ENCODE results near the gene STING1. TPM values are rescaled to one million over a fixed set of nuclear protein-coding genes. Genes with fewer than 3 reads are reported as not detected.

The STING1 gene
- total and polyA plus RNA-seq, 4 experiments from 2014 or later, result 124 to 176 (median 143) TPM

GRCh38 chr5:139439013-139439903, 43.3 kb downstream of the STING1 start, which contains the start of gene DNAJC18:
TSS of gene DNAJC18 (minus strand) at chr5:139439525. CDS start at chr5:139439445, 80 bp downstream.
- Mint-ChIP-seq H3K4me1 (peaks cover 32 to 63% (median 41%) of the 10 kb centered on the region in 4 donors), H3K27ac (peak within 1 kb of the TSS; percentile 93 to 100 (median 100)), H3K27me3 (no peaks in the 10 kb centered on the region), H3K9me3 (no peaks in the 10 kb centered on the region), H3K36me3 (peaks cover 4 to 10% of the 10 kb centered on the region in 2 donors), H3K4me3 (peak within 1 kb of the TSS; percentile 96 to 99 (median 98))
- H3K27me3 ChIP-seq (ENCODE audit: insufficient read depth, low read length), result no peaks in the 10 kb centered on the region
- CTCF ChIA-PET (ENCODE audit: partially characterized antibody), result interaction anchor here (1.2 to 3.5 kb wide), 8 partner anchors 9 to 327 kb away, joined by 3 to 35 read pairs (median 4); partner anchors contain the start of gene ECSCR
- intact Hi-C loops (cut with micrococcal nuclease), result loop anchor here (1.0 kb wide), 5 partner anchors 19 to 122 kb away; partner anchors contain the start of genes SPATA24, STING1 and UBE2D2
- H3K4me1 ChIP-seq (ENCODE audit: insufficient read depth, low read length), result peaks cover 31% of the 10 kb centered on the region
- peak within 1 kb of the TSS; percentile 83 to 91 for H3K4me3 ChIP-seq (ENCODE audit: low read length in 2 of 2)
- H3K27ac ChIP-seq (ENCODE audit: low read depth, low read length), result peak within 1 kb of the TSS; percentile 99
- no peaks in the 10 kb centered on the region for H3K36me3 ChIP-seq (ENCODE audit: insufficient read depth, low read length)
- DNase-seq, result peak; percentile 84 to 90 (median 86)
- POLR2A ChIA-PET (ENCODE audit: partially characterized antibody), result interaction anchor here (0.8 to 11.9 kb wide), 21 partner anchors 9 to 197 kb away, joined by 3 to 171 read pairs (median 6); partner anchors contain the start of genes ECSCR, MATR3, PAIP2 and SMIM33
- no peaks in the 10 kb centered on the region for H3K9me3 ChIP-seq (ENCODE audit: control insufficient read depth in 1 of 2, low read length in 2 of 2)

GRCh38 chr5:139438707-139439012, 43.9 kb downstream of the STING1 start:
- POLR2A ChIA-PET (ENCODE audit: partially characterized antibody), result interaction anchor here (0.8 to 11.9 kb wide), 17 partner anchors 8 to 198 kb away, joined by 3 to 171 read pairs (median 6); partner anchors contain the start of genes ECSCR, MATR3, PAIP2 and SMIM33

GRCh38 chr5:139435676-139436075, 46.9 kb downstream of the STING1 start:
- Histone ChIP-seq H3K4me1 (ENCODE audit: insufficient read depth, low read length) (peaks cover 14% of the 10 kb centered on the region), H3K27ac (ENCODE audit: low read depth, low read length) (no peak overlapping the region), H3K4me3 (ENCODE audit: low read length in 2 of 2) (no peak overlapping the region), H3K27me3 (ENCODE audit: insufficient read depth, low read length) (no peaks in the 10 kb centered on the region), H3K9me3 (ENCODE audit: control insufficient read depth in 1 of 2, low read length in 2 of 2) (no peaks in the 10 kb centered on the region), H3K36me3 (ENCODE audit: insufficient read depth, low read length) (no peaks in the 10 kb centered on the region)
- DNase-seq, result no peak
- Mint-ChIP-seq H3K4me3 (peak overlapping the region in 1 of 8 donors; percentile 59), H3K27me3 (no peaks in the 10 kb centered on the region), H3K27ac (no peak overlapping the region), H3K36me3 (peaks cover 4 to 10% of the 10 kb centered on the region in 2 donors), H3K4me1 (peaks cover 16 to 32% (median 24%) of the 10 kb centered on the region in 4 donors), H3K9me3 (no peaks in the 10 kb centered on the region)
- ChIA-PET POLR2A (ENCODE audit: partially characterized antibody) (interaction anchor here (1.2 to 5.2 kb wide), 2 partner anchors 10 to 46 kb away, joined by 5 to 111 read pairs; partner anchors contain the start of gene STING1), CTCF (ENCODE audit: partially characterized antibody) (interaction anchor here (0.7 to 2.5 kb wide), 3 partner anchors 13 to 171 kb away, joined by 3 to 13 read pairs (median 3); no protein-coding TSS in a partner anchor)
- intact Hi-C loops (cut with micrococcal nuclease), result no loop called here

More at GRCh38 chr5:139438707-139439012, 43.9 kb downstream of the STING1 start:
- Mint-ChIP-seq H3K4me3 (peak overlapping the region; percentile 96 to 99 (median 98)), H3K9me3 (no peaks in the 10 kb centered on the region), H3K4me1 (peaks cover 27 to 57% (median 35%) of the 10 kb centered on the region in 4 donors), H3K27ac (peak overlapping the region; percentile 93 to 100 (median 100)), H3K27me3 (no peaks in the 10 kb centered on the region), H3K36me3 (peaks cover 4 to 10% of the 10 kb centered on the region in 2 donors)
- Histone ChIP-seq H3K27me3 (ENCODE audit: insufficient read depth, low read length) (no peaks in the 10 kb centered on the region), H3K4me3 (ENCODE audit: low read length in 2 of 2) (peak overlapping the region in 1 of 2 donors; percentile 91), H3K27ac (ENCODE audit: low read depth, low read length) (peak overlapping the region; percentile 99), H3K36me3 (ENCODE audit: insufficient read depth, low read length) (no peaks in the 10 kb centered on the region), H3K9me3 (ENCODE audit: control insufficient read depth in 1 of 2, low read length in 2 of 2) (no peaks in the 10 kb centered on the region), H3K4me1 (ENCODE audit: insufficient read depth, low read length) (peaks cover 25% of the 10 kb centered on the region)
- intact Hi-C loops (cut with micrococcal nuclease), result loop anchor here (1.0 kb wide), 5 partner anchors 20 to 123 kb away; partner anchors contain the start of genes SPATA24, STING1 and UBE2D2
- DNase-seq, result peak in 1 of 5 donors; percentile 47
- CTCF ChIA-PET (ENCODE audit: partially characterized antibody), result interaction anchor here (1.3 to 3.5 kb wide), 5 partner anchors 9 to 79 kb away, joined by 3 to 35 read pairs (median 7); partner anchors contain the start of gene ECSCR

- Mint-ChIP-seq H3K9me3 (no peaks in the 10 kb centered on the region), H3K4me3 (no peak overlapping the region), H3K27me3 (no peaks in the 10 kb centered on the region), H3K4me1 (peaks cover 6 to 9% (median 8%) of the 10 kb centered on the region in 4 donors), H3K27ac (no peak overlapping the region), H3K36me3 (peaks cover 2 to 9% of the 10 kb centered on the region in 2 donors)
- peaks cover 9% of the 10 kb centered on the region for H3K4me1 ChIP-seq (ENCODE audit: insufficient read depth, low read length)
- no peaks in the 10 kb centered on the region for H3K27me3 ChIP-seq (ENCODE audit: insufficient read depth, low read length)
- ChIA-PET CTCF (ENCODE audit: partially characterized antibody) (interaction anchor here (2.7 kb wide), 1 partner anchor 9 kb away, joined by 18 read pairs; no protein-coding TSS in a partner anchor), POLR2A (ENCODE audit: partially characterized antibody) (interaction anchor here (2.3 kb wide), 1 partner anchor 8 kb away, joined by 25 read pairs; the partner anchor contains the start of gene DNAJC18)
- H3K9me3 ChIP-seq (ENCODE audit: control insufficient read depth in 1 of 2, low read length in 2 of 2), result no peaks in the 10 kb centered on the region
- intact Hi-C loops (cut with micrococcal nuclease), result no loop called here
- H3K36me3 ChIP-seq (ENCODE audit: insufficient read depth, low read length), result no peaks in the 10 kb centered on the region
- no peak overlapping the region for H3K27ac ChIP-seq (ENCODE audit: low read depth, low read length)
- H3K4me3 ChIP-seq (ENCODE audit: low read length in 2 of 2), result no peak overlapping the region
- no peak for DNase-seq
Observed at GRCh38 chr5:139431706-139432105, 50.9 kb downstream of the STING1 start.

- CTCF ChIA-PET (ENCODE audit: partially characterized antibody), result interaction anchor here (0.7 to 3.7 kb wide), 6 partner anchors 8 to 129 kb away, joined by 3 to 41 read pairs (median 4); partner anchors contain the start of gene DNAJC18
- no peak overlapping the region for H3K27ac ChIP-seq (ENCODE audit: low read depth, low read length)
- peaks cover 5 to 12% of the 10 kb centered on the region in 2 donors for H3K36me3 Mint-ChIP-seq
- peaks cover 6 to 9% (median 8%) of the 10 kb centered on the region in 4 donors for H3K4me1 Mint-ChIP-seq
- H3K4me3 ChIP-seq (ENCODE audit: low read length in 2 of 2), result no peak overlapping the region
- H3K4me1 ChIP-seq (ENCODE audit: insufficient read depth, low read length), result peaks cover 9% of the 10 kb centered on the region
- H3K4me3 Mint-ChIP-seq, result no peak overlapping the region
- intact Hi-C loops (cut with micrococcal nuclease), result no loop called here
- H3K27me3 ChIP-seq (ENCODE audit: insufficient read depth, low read length), result no peaks in the 10 kb centered on the region
- no peaks in the 10 kb centered on the region for H3K36me3 ChIP-seq (ENCODE audit: insufficient read depth, low read length)
- peak overlapping the region in 5 of 7 donors; percentile 23 to 55 (median 45) for H3K27ac Mint-ChIP-seq
- no peak for DNase-seq
- POLR2A ChIA-PET (ENCODE audit: partially characterized antibody), result interaction anchor here (0.6 to 2.3 kb wide), 5 partner anchors 9 to 51 kb away, joined by 3 to 25 read pairs (median 5); partner anchors contain the start of genes DNAJC18 and SMIM33
- no peaks in the 10 kb centered on the region for H3K9me3 Mint-ChIP-seq
- no peaks in the 10 kb centered on the region for H3K27me3 Mint-ChIP-seq
- H3K9me3 ChIP-seq (ENCODE audit: control insufficient read depth in 1 of 2, low read length in 2 of 2), result no peaks in the 10 kb centered on the region
Observed at GRCh38 chr5:139430015-139430414, 52.5 kb downstream of the STING1 start.

- peaks cover 12 to 14% (median 14%) of the 10 kb centered on the region in 4 donors for H3K4me1 Mint-ChIP-seq
- intact Hi-C loops (cut with micrococcal nuclease), result no loop called here
- H3K36me3 Mint-ChIP-seq, result peaks cover 19 to 20% of the 10 kb centered on the region in 2 donors
- Histone ChIP-seq H3K9me3 (ENCODE audit: control insufficient read depth in 1 of 2, low read length in 2 of 2) (no peaks in the 10 kb centered on the region), H3K27ac (ENCODE audit: low read depth, low read length) (no peak overlapping the region), H3K4me1 (ENCODE audit: insufficient read depth, low read length) (peaks cover 12% of the 10 kb centered on the region), H3K27me3 (ENCODE audit: insufficient read depth, low read length) (no peaks in the 10 kb centered on the region), H3K4me3 (ENCODE audit: low read length in 2 of 2) (no peak overlapping the region), H3K36me3 (ENCODE audit: insufficient read depth, low read length) (no peaks in the 10 kb centered on the region)
- no peak overlapping the region for H3K4me3 Mint-ChIP-seq
- no peak for DNase-seq
- H3K9me3 Mint-ChIP-seq, result no peaks in the 10 kb centered on the region
- H3K27me3 Mint-ChIP-seq, result no peaks in the 10 kb centered on the region
- ChIA-PET POLR2A (ENCODE audit: partially characterized antibody) (interaction anchor here (1.1 to 7.1 kb wide), 2 partner anchors 48 to 86 kb away, joined by 4 to 103 read pairs; no protein-coding TSS in a partner anchor), CTCF (ENCODE audit: partially characterized antibody) (interaction anchor here (1.3 to 10.0 kb wide), 3 partner anchors 52 to 240 kb away, joined by 3 to 632 read pairs (median 97); partner anchors contain the start of gene STING1)
- no peak overlapping the region for H3K27ac Mint-ChIP-seq
Observed at GRCh38 chr5:139426203-139426885, 56.2 kb downstream of the STING1 start.
